ENCODE results near the gene MARK3. TPM values are rescaled to one million over a fixed set of nuclear protein-coding genes. Genes with fewer than 3 reads are reported as not detected.

The MARK3 gene
- total RNA-seq, 1 experiment from 2014 or later = 72.5 TPM

- no peak for ATAC-seq
- intact Hi-C loops (cut with micrococcal nuclease) = no loop called here
- no TSS peak for BruUV-seq (replicated peaks)
- CTCF ChIA-PET = no interaction called here
- no peaks in the 10 kb centered on the region for H3K27me3 ChIP-seq (ENCODE audit: insufficient read depth, low read length)
- H3K27ac ChIP-seq (ENCODE audit: low read depth, low read length) = no peak overlapping the region
- H2AFZ ChIP-seq (ENCODE audit: low read depth, low read length, poor library complexity, severe bottlenecking) = no peak overlapping the region
- POLR2A ChIA-PET = interaction anchor here (1.1 to 5.3 kb wide), 2 partner anchors 8 to 12 kb away, joined by 3 to 31 read pairs; partner anchors contain the start of gene EIF5
- no peak for DNase-seq (ENCODE audit: low read depth, low spot score)
- peaks cover 24 to 30% of the 10 kb centered on the region in 2 experiments for H3K36me3 ChIP-seq (ENCODE audit: control insufficient read depth in 1 of 2, insufficient read depth in 2 of 2, low read length in 2 of 2)
- TF ChIP-seq FOSL1 (IDR thresholded peaks at IDR 0.05; ENCODE audit: low read depth) (no peak), ZNF274 (IDR thresholded peaks at IDR 0.05; ENCODE audit: low read depth, low read length) (no peak), POLR2A (IDR thresholded peaks at IDR 0.05; ENCODE audit: borderline replicate concordance, extremely low read depth, insufficient read depth, insufficient read length) (no peak), JUND (IDR thresholded peaks at IDR 0.05) (no peak), EZH2 (IDR thresholded peaks at IDR 0.05) (no peak), SIN3A (IDR thresholded peaks at IDR 0.05; ENCODE audit: low read depth) (no peak), CEBPB (IDR thresholded peaks at IDR 0.05; ENCODE audit: low read depth) (no peak), EGR1 (IDR thresholded peaks at IDR 0.05; ENCODE audit: low read depth) (no peak), CBX3 (IDR thresholded peaks at IDR 0.05; ENCODE audit: low read depth) (no peak), ZBTB33 (IDR thresholded peaks at IDR 0.05; ENCODE audit: extremely low read depth, insufficient replicate concordance, low read length) (no peak), ZFX (IDR thresholded peaks at IDR 0.05) (no peak), ELF1 (IDR thresholded peaks at IDR 0.05; ENCODE audit: borderline replicate concordance, low read depth) (no peak), EZH2phosphoT487 (IDR thresholded peaks at IDR 0.05; ENCODE audit: borderline replicate concordance) (no peak), SP1 (IDR thresholded peaks at IDR 0.05; ENCODE audit: low read depth) (no peak), MAX (IDR thresholded peaks at IDR 0.05) (no peak), RAD21 (IDR thresholded peaks at IDR 0.05; ENCODE audit: low read depth) (no peak), REST (IDR thresholded peaks at IDR 0.05; ENCODE audit: low read depth) (no peak), TCF7L2 (IDR thresholded peaks at IDR 0.05; ENCODE audit: borderline replicate concordance, extremely low read depth, insufficient read depth, insufficient read length) (no peak)
- no peaks in the 10 kb centered on the region for H3K4me1 ChIP-seq (ENCODE audit: control insufficient read depth in 1 of 2, insufficient read depth in 2 of 2, low read length in 2 of 2)
- no peak overlapping the region for H3K4me2 ChIP-seq (ENCODE audit: low read length)
- no peaks in the 10 kb centered on the region for H3K79me2 ChIP-seq (ENCODE audit: insufficient read depth, low read length)
- H4K20me1 ChIP-seq (ENCODE audit: insufficient read depth) = peaks cover 12% of the 10 kb centered on the region; the same call in 1 of the 2 replicates
- no peaks in the 10 kb centered on the region for H3K9me2 ChIP-seq (ENCODE audit: insufficient read depth)
- no peak overlapping the region for H3K9ac ChIP-seq (ENCODE audit: low read length)
- RAD21 ChIA-PET (ENCODE audit: low non-redundant PET in 1 of 2, low total read pairs in 2 of 2, uncharacterized antibody in 2 of 2, unreplicated experiment in 2 of 2) = no interaction called here
- no peaks in the 10 kb centered on the region for H3K9me3 ChIP-seq (ENCODE audit: control insufficient read depth in 1 of 2, insufficient read depth in 1 of 2, low read depth in 1 of 2, low read length in 2 of 2)
- H3K4me3 ChIP-seq (replicated peaks in 1 of 2; ENCODE audit: low read depth in 1 of 2, low read length in 2 of 2) = no peak overlapping the region
Measured at GRCh38 chr14:103346286-103346685, 38.9 kb upstream of the MARK3 start.
